ENCODE measurements around the gene HS3ST3A1.

The HS3ST3A1 gene

GRCh38 chr17:13600475-13601321 is 1.0 kb downstream of the HS3ST3A1 start:
- DNase-seq, result no peak
- in situ Hi-C loops (cut with HindIII; ENCODE audit: low pct_ligation_motif_present, low pct_unique_long_range_greater_than_20kb, low sequenced_read_pairs), result no loop called here

DNA sequence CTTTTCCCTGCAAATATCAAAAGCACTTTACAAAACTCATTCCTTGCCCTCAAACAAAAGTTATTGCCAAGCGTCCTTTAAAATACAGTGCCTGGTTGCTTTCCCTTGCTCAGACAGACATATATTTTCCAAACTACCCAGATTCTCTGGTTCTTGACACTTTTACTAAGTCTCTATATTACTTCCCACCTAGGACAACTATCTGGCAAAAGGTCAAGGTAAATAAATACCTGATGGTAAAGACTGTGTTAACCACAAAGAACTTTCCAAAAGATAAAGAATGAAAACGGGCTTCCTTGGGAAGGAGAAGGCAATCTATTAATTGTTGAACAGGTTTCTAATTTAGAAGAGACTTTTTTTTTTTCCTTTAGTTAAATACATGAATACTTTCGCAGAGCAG is 1.9 kb downstream of the HS3ST3A1 start:
- in situ Hi-C loops (cut with HindIII; ENCODE audit: low pct_ligation_motif_present, low pct_unique_long_range_greater_than_20kb, low sequenced_read_pairs), result loop anchor here (25.0 kb wide), 1 partner anchor 712 kb away; the partner anchor contains the start of gene HS3ST3B1
- no peak for DNase-seq

- in situ Hi-C loops (cut with HindIII; ENCODE audit: low pct_ligation_motif_present, low pct_unique_long_range_greater_than_20kb, low sequenced_read_pairs), result loop anchor here (25.0 kb wide), 1 partner anchor 713 kb away; the partner anchor contains the start of gene HS3ST3B1
Observed at GRCh38 chr17:13599168-13599577, 2.6 kb downstream of the HS3ST3A1 start.

DNA sequence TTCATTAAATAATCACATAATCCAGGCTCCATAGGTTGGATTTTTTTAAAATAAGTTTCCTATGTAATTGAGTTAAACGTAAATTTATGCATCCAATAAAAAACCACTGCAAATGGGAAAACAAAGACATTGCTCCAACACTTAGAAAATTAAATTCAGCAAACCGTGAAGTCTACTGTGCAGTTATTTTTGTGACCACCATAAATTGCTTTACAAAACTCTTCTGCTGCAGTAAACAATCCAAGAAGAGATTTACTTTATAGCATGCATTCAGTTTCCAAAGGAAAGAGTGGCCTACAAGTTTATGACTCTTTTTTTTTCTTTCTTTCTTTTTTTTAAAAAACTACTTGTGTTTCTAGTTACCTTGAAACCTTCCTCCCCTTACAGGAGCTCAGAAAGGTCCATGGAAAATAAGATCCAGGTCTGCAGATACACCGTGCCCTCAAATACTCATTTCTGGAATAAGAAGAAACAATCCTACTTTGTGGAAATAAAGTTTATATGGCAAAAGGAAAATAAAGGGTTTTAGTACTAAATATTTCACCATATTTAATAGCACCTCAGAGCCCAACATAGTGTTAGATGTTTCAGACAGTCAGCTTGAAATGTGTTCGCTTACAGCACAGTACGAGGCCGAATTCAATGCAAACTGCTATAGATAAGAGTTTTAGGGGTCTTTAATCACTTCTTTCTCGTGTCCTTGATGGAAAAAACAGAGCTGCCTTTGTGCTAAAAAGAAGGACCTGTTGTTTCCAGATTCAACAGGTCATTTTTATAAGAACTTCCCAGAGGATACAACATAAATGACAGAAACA is 3.2 kb downstream of the HS3ST3A1 start:
- in situ Hi-C loops (cut with HindIII; ENCODE audit: low pct_ligation_motif_present, low pct_unique_long_range_greater_than_20kb, low sequenced_read_pairs), result loop anchor here (25.0 kb wide), 1 partner anchor 714 kb away; the partner anchor contains the start of gene HS3ST3B1
- DNase-seq, result no peak

More at GRCh38 chr17:13599168-13599577, 2.6 kb downstream of the HS3ST3A1 start:
- no peak for DNase-seq

DNA sequence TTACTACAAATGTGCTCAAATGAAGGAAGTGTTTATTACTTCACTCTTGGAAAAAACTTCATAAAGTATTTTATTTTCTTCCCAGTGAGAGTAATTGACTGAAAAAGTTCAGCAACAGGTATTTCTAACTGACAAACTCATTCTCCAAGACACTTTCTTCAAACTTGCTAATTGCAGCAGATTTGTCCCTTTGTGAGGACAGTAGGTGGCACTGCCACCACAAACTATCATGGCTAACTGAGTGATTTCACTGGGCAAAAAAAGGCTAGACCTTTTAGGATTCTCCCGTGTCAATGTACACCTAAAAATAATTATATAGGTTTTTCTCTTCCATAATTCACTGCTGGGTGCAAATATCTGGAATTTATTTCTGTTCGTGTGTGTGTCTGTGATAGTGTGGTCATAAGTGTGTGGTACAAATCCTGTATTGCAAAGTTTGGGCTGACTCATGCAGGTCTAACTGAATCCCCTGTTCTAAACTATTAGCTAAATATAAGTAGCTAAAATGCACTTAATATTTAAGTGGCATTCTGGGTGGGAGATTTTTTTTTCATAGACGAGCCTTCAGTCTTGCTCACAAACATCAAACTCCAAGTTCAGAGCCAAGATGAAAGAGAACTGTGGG is 3.9 kb downstream of the HS3ST3A1 start:
- DNase-seq, result peak; percentile 72
- in situ Hi-C loops (cut with HindIII; ENCODE audit: low pct_ligation_motif_present, low pct_unique_long_range_greater_than_20kb, low sequenced_read_pairs), result loop anchor here (25.0 kb wide), 1 partner anchor 714 kb away; the partner anchor contains the start of gene HS3ST3B1

GRCh38 chr17:13596241-13596923 is 5.3 kb downstream of the HS3ST3A1 start:
- in situ Hi-C loops (cut with HindIII; ENCODE audit: low pct_ligation_motif_present, low pct_unique_long_range_greater_than_20kb, low sequenced_read_pairs), result loop anchor here (25.0 kb wide), 1 partner anchor 716 kb away; the partner anchor contains the start of gene HS3ST3B1
- DNase-seq, result no peak

GRCh38 chr17:13595599-13595899 is 6.2 kb downstream of the HS3ST3A1 start:
- in situ Hi-C loops (cut with HindIII; ENCODE audit: low pct_ligation_motif_present, low pct_unique_long_range_greater_than_20kb, low sequenced_read_pairs), result loop anchor here (25.0 kb wide), 1 partner anchor 717 kb away; the partner anchor contains the start of gene HS3ST3B1
- DNase-seq, result no peak

- in situ Hi-C loops (cut with HindIII; ENCODE audit: low pct_ligation_motif_present, low pct_unique_long_range_greater_than_20kb, low sequenced_read_pairs), result loop anchor here (25.0 kb wide), 1 partner anchor 717 kb away; the partner anchor contains the start of gene HS3ST3B1
- peak; percentile 93 for DNase-seq
Observed at GRCh38 chr17:13594762-13595598, 6.7 kb downstream of the HS3ST3A1 start.

- in situ Hi-C loops (cut with HindIII; ENCODE audit: low pct_ligation_motif_present, low pct_unique_long_range_greater_than_20kb, low sequenced_read_pairs), result loop anchor here (25.0 kb wide), 1 partner anchor 718 kb away; the partner anchor contains the start of gene HS3ST3B1
- DNase-seq, result no peak
Observed at GRCh38 chr17:13594310-13594709, 7.4 kb downstream of the HS3ST3A1 start.

DNA sequence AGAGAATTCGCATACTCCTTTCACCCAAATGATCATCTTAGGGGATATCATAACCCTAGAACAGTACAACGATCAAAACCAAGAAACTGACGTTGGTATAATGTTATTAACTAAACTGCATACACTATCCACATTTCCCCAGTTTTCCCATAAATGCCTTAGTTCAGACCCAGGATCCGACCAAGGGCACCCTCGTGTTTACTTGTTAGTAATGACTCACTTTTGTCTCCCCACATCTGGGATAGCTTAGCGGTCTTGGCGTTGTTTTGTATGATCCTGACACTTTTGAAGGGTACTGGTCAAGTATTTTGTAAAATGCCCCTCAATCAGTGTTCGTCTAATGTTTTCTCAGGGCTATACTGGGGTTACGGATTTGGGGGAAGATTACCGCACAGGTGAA is 8.0 kb downstream of the HS3ST3A1 start:
- DNase-seq, result no peak
- in situ Hi-C loops (cut with HindIII; ENCODE audit: low pct_ligation_motif_present, low pct_unique_long_range_greater_than_20kb, low sequenced_read_pairs), result loop anchor here (25.0 kb wide), 1 partner anchor 719 kb away; the partner anchor contains the start of gene HS3ST3B1

GRCh38 chr17:13593021-13593751 is 8.5 kb downstream of the HS3ST3A1 start:
- DNase-seq, result no peak
- in situ Hi-C loops (cut with HindIII; ENCODE audit: low pct_ligation_motif_present, low pct_unique_long_range_greater_than_20kb, low sequenced_read_pairs), result loop anchor here (25.0 kb wide), 1 partner anchor 719 kb away; the partner anchor contains the start of gene HS3ST3B1

- no peak for DNase-seq
- in situ Hi-C loops (cut with HindIII; ENCODE audit: low pct_ligation_motif_present, low pct_unique_long_range_greater_than_20kb, low sequenced_read_pairs), result loop anchor here (25.0 kb wide), 1 partner anchor 720 kb away; the partner anchor contains the start of gene HS3ST3B1
Observed at GRCh38 chr17:13592427-13592826, 9.3 kb downstream of the HS3ST3A1 start.

DNA sequence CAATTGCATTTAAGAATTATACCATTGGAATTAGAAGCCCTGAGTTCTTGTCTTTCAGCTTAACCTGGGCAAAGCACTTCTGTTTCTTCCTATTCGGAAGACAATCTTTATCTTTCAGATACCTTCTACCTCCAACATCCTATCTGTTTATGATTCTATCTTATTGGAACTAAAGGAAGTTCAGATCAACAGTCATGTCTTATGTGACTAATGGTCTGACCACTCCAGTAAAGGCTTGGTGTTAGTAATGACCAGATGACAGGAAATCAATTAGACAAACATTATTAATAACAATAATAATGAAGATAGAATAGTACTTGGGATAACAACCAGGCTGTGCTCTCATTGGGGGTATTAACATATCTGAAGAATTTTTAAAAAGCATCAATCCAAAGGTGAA is 11.3 kb downstream of the HS3ST3A1 start:
- in situ Hi-C loops (cut with HindIII; ENCODE audit: low pct_ligation_motif_present, low pct_unique_long_range_greater_than_20kb, low sequenced_read_pairs), result loop anchor here (25.0 kb wide), 1 partner anchor 722 kb away; the partner anchor contains the start of gene HS3ST3B1
- DNase-seq, result no peak

DNA sequence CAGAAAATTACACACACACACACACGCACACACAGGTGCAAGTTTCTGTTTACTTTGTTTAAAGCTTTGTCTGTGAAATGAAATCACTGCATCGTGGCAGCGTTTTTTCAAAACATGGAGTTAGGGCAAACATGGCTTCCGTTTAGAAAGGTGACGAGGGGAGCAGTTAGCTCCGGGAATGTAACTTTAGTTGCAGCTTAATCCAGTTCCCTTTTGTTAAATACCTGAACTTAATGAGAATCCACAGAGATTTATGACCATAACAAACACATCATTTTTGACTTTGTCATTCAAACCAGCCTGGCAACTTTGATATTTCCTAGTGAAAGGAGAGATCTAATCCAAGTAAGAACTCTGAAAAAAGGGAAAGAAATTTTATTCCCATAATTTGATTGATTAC is 12.1 kb downstream of the HS3ST3A1 start:
- in situ Hi-C loops (cut with HindIII; ENCODE audit: low pct_ligation_motif_present, low pct_unique_long_range_greater_than_20kb, low sequenced_read_pairs), result loop anchor here (25.0 kb wide), 1 partner anchor 723 kb away; the partner anchor contains the start of gene HS3ST3B1
- no peak for DNase-seq

- in situ Hi-C loops (cut with HindIII; ENCODE audit: low pct_ligation_motif_present, low pct_unique_long_range_greater_than_20kb, low sequenced_read_pairs), result loop anchor here (25.0 kb wide), 1 partner anchor 725 kb away; the partner anchor contains the start of gene HS3ST3B1
- no peak for DNase-seq
Observed at GRCh38 chr17:13587487-13588338, 14.0 kb downstream of the HS3ST3A1 start.

Measured in ACHN (cell line).